Colon (tissue), 2 donors: ENCODE results near the gene MEGF6.

Experiments used
- FAIRE-seq: peaks from 2 replicates; lab custom pipeline; 2012; peaks lifted over from hg19 to GRCh38; lab: Jason Lieb, UNC
- donor health status: control.
- donor health status: control.

MEGF6 gene

DNA sequence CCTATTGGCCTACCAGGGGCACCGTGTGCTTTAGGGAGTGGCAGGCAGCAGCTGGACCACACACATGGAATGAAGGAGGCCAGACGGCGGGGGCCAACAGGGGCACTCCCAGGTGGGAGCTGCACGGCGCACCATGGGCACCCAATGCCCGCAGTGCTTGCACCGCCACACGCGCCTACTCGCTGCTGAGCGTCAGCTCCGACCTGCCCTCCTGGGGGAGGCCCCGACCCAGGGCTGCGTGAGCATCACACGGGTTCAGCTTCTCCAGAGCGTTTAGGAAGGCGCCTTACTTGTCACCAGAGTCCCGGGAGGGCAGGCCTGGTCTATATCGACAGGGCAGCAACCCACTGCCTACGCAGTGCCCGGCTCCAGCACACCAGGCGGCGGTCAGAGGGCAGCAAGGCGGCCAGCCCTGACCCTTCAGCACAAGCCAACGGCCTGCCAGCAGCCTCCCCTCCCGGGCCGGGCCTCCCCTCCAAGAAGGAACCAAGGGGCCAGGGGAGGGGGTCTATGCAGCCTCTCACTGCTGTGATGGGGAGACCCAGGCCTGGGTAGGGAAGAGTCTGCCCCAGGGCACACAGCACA lies 91.9 kb downstream of the MEGF6 start:
- FAIRE-seq = no peak

DNA sequence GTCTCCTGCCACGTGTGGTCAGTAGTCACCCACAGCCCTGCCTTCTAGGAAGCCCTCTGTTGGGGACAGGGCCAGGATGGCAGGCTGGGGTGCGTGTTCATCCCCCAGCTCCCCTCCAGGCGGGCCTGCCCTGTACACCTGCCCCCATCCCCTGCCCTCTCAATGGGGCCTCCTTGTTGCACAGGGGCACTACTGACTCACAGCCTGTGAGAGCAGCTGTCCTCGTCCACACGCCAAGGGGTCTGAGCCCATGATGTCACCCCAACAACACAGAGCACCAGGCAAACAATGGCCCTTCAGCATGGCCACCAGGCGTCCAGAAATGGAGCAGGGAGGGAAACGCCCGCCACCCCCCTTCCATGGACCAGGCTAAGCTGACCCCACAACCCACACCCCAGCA lies 92.6 kb downstream of the MEGF6 start:
- no peak for FAIRE-seq

DNA sequence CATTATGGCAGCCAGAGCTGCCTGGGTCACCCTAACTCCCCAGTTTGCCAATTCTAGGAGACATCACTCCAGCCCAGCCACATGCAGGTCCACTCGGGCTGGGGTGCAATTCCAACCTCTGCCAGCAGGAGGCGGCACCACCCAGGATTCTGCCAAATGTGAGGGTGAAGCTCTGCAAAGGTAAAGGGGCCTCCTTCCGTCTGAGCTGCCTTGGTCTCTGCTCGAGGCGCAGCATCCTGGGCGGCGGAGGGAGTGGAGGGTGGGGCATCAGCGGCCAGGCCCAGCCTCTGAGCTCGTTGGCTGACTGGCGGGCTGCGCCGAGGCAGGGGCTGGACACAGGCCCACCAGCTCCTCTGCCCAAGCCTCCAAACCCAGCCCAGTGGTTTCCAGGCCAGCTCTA lies 93.1 kb downstream of the MEGF6 start:
- no peak for FAIRE-seq

DNA sequence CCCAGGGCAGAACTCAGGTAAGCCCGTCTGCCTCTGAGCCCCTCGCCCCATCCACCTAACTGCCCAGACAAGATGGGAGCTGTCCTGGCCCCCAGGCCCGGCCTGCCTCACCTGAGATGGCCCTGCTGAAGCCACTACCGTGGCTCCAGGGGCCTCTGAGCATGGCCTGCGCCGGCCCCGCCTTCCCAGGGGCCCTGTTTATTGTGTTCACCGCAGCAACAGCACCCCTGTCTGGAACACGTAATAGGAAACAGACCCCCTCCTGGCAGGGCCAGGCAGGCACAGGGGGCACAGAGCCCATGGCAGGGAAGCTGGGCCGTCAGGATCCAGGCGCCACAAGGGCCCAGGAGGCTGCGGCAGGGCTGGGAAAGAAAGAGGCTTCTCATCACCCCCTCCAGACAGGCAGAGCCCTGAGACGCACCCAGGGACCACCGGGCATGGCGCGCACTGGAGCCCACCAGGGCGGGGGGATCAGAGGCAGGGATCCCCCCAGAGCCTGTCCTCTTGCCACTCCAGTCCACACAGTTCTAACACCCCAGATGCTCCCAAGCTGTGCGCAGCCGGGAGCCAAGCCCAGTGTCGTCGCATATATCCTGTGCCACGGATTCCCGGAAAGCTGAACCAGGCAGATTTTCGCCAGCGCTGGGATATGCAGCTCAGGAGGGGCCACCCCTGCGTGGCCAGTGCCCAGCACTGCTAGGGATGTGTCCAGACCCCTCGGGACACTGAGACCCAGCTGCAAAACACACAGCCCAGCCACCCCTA lies 94.2 kb downstream of the MEGF6 start:
- no peak for FAIRE-seq

DNA sequence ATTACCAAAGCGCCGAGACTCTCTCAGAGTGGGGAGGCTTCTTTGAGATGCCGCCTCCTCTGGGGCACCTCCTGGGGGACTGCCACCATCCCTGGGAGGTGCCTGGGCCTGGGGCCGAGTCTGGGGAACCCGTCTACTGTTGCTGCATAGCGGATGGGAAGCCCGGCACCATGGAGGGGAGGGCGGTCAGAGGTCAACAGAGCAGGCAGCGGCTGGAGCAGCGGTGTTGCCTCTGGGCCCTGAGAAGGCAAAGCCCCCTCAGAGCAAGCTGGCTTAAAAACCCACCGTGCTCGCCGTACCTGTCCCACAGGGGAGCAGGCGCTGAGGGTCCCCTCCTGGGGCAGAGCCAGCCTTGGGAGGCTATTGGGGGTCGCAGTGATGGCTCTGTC lies 94.8 kb downstream of the MEGF6 start:
- no peak for FAIRE-seq

DNA sequence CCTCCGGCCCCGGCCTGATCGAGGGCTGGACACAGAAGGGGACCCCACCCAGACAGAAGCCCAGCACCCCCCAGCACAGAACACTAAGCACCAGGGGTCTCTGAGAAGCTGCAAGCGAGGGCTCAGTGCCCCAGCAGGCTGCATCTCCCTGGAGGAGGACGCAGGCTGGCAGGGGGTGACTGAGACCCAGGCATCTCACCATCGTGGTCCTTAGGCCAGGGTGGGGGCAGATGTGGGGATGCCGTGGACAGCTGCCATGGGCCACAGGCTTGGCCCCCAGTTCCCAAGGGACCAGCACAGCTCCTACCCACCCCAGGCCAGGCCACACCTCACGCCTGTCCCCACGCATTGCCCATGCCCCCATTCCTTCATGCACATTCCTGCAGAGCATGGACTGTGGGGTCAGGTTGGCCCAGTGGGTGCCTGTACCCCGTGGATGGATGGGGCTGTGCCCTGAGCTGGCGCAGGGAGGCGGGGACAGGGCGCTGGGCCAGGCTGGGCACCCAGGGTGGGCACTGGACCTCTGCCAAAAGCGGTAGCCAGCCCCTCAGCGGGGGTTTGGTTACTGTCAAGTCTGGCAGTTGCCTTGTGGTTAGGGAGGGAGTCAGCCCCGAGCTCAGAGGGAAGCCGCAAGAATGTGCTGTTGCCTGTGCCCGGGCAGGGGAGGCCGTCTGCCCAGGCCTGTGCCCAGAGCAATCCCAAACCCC lies 95.4 kb downstream of the MEGF6 start:
- no peak for FAIRE-seq

DNA sequence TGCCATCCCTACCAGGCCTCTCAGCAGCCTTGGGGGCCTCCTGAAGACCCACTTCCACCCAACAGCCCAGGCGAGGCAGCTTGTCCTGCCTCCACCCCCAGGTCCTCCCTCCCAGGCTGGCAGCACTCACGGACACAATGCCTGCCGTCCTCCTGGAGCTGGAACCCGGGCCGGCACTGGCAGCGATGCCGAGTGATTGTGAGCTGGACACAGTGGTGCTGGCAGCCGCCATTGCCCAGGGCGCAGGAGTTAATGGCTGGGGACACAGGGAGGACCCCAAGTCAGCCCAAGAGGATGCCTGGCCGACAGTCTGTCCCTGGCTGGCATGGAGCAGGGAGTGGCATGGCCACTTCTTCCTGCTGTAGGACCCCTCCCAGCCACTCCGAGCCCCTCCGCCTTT lies 96.0 kb downstream of the MEGF6 start:
- FAIRE-seq = no peak

DNA sequence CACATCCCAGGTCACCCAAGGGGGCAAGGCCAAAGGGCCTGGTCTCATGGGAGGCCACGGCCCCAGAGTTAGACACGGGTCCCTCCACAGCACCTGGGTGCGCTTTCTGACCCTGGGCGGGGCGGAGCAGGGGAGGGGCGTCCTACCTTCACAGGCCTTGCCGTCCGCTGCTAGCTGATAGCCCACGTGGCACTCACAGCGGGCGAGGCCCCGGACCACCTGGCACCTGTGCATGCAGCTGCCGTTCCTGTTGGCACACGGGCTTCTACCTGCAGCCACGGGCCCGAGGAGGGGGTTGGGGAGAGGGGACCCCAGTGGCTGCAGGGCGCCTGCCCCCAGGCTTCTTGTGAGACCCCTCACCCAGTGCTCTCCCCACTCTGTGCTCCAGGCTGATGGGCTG lies 96.9 kb downstream of the MEGF6 start:
- no peak for FAIRE-seq

DNA sequence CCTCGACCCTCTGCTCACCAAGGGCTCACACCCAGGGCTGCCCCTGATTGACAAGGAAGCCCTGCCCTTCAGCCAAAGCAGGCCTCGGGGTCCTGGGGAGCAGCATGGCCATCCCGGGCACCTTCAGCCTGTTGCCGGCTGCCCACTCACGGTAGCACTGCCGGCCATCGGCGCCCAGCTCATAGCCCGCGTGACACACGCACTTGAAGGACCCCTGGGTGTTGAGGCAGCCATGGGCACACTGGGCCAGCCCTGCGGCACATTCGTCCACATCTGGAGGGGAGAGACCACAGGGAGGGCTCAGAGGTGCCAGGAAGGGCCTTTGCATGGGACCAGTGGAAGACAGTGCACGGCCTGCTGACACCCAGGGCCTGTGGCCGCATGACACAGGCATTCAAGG lies 99.5 kb downstream of the MEGF6 start:
- FAIRE-seq = no peak

DNA sequence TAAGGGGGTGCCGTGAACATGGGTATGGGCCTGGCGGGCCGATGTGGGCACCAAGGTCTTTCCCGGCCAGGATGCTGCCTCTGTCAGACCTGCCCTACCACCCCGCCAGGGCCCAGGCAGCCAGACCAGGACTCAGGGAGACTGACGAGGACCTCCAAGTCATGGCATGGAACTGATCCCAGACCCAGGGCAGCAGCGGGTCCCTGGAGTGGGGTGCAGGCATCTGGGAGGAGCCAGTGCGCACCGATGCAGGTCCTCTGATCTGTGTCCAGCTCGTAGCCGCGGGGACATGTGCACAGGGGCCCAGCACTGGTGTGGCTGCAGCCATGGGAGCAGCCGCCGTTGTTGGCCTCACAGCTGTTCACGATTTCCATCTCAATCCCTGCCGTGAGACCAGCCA lies 100.0 kb downstream of the MEGF6 start:
- no peak for FAIRE-seq

DNA sequence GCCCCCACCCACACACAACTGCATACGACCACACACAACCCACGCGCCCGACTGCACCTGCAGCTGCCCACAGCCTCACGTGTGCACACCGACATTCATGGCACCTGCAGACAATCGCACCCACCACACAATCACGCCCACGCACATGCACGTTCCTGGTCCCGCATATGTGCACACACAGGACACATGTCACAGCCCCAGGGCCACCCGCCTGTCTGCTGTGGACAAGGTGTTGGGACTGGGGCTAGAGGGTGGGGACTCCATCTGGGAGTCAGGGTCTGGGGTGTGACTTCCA lies 100.4 kb downstream of the MEGF6 start:
- no peak for FAIRE-seq

DNA sequence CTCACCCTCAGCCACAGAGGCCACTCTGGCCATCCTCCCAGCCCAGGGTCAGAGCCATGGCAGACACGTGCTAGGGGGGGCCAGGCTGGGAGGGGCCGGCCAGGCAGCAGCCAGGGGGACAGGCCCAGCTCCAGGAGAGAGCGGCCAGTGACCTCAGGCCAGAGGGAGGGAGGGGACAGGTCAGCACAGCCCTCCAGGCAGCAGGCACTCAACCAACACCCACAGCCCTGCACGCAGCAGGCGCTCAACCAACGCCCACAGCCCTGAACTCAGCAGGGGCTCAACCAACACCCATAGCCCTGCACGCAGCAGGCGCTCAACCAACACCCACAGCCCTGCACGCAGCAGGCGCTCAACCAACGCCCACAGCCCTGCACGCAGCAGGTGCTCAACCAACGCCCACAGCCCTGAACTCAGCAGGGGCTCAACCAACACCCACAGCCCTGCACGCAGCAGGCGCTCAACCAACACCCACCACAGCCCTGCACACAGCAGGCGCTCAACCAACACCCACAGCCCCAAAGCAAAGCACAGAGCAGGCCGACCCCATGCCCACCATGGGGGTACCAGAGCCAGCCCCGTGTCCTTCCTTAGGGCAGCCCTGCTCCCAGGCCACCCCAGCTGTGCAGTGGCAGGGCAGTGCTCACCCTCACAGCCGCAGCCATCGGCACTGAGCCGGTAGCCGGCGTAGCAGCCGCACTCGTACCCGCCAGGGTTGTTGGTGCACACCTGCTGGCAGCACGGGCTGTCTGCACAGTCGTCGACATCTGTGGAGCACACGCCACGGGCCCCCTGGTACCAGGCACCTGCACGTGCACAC lies 101.0 kb downstream of the MEGF6 start:
- no peak for FAIRE-seq

DNA sequence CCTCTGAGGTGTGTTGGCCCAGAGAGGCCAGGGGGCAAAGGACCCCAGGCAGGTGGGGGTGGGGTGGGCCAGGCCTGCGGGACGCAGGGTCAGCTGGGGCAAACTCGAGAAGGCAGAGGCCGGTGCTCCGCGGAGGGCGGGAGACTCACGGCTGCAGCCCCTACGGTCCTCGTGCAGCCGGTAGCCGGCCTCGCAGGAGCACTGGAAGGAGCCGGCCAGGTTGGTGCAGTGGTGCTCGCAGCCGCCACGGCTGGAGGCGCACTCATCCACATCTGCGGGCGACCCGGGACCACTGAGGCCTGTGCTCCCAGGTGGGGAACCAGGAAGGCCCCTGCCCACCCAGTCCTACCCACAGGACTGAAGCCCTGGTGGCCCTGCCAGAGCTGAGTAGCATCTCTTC lies 101.6 kb downstream of the MEGF6 start:
- FAIRE-seq = no peak

DNA sequence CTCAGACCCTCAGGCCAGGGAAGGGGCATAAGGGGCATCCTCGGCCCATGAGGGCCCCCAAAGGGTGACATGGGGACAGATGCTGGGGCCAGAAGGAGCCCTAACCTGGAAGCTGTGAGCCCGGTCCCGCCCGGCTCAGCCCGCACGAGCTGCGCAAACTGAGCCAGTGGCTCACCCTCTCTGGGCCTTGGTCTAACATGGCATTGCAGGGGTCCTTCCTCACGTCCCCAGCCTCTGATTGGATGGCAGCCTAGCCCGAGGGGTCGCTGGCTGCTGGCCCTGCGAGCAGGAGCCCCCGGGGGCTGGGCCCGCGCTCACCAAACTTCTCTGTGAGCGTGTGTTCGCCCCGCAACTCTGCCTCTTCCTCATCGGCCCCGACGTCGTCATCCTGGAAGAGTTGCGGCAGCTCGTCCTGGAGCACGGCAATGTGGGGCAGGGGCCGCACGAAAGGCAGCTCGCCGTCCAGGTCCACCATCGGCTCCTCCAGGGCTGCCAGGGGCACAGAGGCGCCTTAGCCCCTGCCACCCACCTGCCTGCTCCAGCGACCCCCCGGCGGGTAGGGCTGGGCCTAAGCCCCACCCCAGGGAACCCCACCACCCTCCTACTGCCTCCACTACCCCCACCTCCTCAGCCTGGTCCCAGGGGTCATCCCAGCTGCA lies 102.4 kb downstream of the MEGF6 start:
- FAIRE-seq = no peak

DNA sequence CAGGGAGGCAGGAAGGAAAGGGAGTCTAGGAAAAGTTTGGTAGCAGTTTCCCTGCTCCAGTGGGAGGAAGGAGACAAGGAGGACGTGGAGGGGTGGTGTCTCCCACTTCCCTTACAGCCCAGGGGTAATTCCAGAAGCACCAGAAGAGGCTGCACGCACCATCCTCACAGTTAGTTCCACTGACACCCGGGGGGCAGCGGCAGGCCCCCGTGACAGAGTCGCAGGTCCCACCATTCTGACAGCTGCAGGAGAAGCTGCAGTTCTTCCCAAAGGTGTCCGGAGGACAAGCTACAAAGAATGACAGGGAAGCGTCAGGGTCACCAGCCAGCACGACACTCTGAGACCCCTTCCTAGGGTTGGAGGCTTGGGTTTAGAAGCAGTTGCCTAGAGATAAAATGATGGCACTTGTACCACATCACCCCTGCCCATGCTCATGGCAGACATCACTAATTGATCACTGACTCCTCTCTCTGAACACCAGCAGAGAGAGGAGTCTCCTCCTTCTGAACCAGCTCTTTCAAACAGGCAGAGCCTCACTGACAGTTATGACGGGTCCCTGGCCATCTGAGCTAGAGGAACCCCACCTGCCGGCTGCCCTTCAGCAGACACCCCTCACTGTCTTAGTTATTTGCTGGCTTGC lies 103.6 kb downstream of the MEGF6 start:
- no peak for FAIRE-seq

DNA sequence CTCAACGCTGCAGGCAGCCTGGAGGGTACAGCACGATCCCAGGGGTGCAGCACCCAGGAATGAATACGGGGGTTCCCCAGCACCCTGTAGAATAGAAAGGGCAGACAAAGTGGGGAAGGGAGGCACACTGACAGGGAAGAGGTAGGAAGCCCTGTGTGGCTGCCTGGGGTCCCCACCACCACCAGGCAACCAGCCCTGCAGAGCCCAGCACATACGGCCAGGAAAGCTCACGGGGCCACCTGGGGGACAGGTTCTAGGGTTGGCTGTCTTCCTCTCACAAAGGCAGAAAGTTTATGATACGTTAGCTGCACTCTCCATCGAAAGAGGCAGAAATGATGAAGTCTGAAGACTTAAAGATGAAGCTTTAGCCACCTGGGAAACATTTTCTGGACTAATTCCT lies 104.4 kb downstream of the MEGF6 start:
- no peak for FAIRE-seq

DNA sequence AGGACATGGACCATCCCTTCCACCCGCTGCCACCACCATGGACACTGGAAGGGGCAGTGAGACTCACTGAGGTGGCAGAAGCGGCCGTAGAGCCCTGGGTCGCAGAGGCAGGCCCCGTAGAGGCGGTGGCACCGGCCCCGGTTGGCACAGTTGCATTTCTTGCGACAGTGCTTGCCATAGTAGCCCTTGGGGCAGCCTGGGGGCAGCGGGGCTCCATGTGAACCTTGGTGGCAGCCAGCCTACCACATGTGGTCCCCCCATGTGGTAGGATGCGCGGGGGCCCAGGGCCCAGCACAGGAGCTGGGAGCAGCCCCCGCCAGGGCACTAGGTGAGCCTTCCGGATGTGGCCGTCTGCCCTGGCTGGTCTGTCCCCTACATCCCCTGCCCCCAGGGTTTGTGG lies 105.3 kb downstream of the MEGF6 start:
- no peak for FAIRE-seq

DNA sequence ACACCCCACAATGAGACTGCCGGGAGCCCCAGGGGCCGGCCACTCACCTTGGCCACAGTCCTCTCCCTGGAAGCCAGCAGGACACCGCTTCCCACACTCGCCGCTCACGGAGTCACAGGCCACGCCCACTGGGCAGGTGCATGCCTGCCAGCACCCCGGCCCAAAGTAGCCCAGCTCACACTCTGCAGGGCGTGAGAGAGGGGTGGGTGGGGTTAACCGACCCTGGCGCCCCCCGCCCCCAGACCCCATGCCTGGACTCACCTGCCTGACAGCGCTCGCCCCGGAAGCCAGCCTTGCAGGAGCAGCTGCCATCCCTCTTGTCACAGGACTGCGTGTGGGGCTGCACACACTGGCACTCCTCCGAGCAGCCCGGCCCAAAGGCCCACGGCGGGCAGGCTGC lies 106.1 kb downstream of the MEGF6 start:
- no peak for FAIRE-seq

DNA sequence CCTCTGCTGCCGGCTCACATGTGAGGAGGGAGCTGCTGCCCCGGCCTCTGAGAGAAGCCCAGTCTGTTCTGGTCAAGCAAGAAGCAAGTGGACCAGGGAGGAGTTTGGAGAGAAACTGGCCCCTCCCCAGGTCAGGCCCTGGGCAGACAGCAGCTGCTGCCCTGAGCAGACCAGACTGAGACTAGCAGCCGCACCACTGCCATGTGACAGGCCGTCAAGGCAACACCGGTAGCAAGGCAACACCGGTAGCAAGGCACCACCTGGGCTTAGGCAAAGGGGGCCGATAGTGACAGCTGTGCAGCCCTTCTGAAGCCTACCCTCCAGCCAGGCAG lies 106.5 kb downstream of the MEGF6 start:
- FAIRE-seq = no peak

DNA sequence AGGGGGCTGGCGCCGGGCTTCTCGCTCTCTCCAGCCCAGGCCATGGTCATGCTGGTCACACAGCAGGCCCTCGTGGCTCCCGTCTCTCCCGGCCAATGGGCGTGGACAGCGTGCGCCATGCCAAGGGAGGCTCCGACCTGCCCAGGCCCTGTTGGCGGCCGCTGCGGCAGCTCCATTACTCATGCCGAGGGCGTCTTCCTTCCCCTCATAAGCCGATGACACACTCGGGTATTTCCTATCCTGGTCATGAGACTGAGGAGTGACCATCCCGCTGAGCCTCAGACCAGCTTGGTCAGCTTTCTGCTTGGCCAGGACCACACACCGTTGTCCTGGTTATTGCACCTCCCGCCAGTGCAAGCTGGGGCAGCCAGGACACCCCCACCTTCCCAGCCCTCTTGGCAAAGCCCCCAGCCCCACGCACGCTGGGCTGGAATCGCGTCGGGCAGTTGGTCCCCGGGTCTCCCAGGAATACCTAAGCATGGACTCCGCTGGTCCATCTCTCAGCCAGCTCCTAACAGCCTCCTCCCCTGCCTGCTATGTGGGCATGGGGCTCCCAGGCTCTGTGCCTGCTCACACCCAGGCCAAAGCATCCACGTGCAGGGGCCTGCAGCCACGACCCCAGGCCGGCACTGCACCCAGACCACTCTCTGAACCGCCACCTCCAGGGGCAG lies 107.0 kb downstream of the MEGF6 start:
- no peak for FAIRE-seq

DNA sequence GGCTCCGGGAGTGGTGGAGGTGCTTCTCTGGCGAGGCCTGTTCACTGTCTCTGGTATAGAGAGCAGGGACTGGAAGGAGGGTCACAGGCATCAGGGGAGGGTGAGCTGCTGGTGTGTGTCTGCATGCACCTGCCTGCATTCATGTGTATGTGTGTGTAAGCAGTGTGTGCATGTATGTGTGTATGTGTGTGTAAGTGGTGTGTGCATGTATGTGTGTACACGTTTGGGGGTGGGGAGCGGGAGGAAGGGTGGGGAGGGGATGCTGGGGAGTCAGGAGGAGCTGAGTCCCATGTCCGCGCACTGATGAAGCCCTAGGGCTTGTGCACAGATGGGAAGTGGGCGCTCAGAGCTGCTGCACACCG lies 107.8 kb downstream of the MEGF6 start:
- no peak for FAIRE-seq
